Neural cell (in vitro differentiated cells): ENCODE data around the gene KRT7.

ENCODE experiments used
- CTCF ChIP-seq: fragments of 450-650 bp; IDR thresholded peaks from 2 replicates; pipeline ENCODE4 v1.5.1; 2014; ENCODE audit warnings: antibody characterized with exemption, mild to moderate bottlenecking, moderate library complexity; ENCODE audit not compliant: poor library complexity, severe bottlenecking
- EZH2 ChIP-seq: fragments of 200-600, 300-800 bp; shearing (Covaris generic), sonication (generic); IDR thresholded peaks from 2 replicates; pipeline ENCODE4 v1.6.1; 2014; ENCODE audit warnings: antibody characterized with exemption, low read length, borderline replicate concordance, mild to moderate bottlenecking; ENCODE audit not compliant: insufficient read depth, poor library complexity, severe bottlenecking

DNA sequence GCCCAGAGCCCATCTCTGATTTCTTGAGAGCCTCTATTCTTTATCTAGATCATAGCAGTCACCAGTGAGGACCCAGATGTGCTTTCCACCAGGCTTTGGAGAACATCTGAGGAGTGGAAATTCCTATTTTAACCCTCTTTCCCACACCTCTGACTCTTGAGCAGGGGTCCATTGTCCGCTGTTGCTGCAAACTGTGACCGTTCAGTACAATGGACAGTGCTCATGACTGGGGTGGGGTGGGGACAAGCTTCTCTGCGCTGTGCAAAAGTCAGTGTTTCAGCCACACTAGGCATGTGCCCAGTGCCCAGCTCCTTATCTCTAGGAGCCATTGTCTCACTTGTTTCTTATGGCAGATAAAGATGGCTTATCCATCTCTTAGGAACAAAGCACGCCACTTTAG lies 16.9 kb upstream of the KRT7 start:
- TF ChIP-seq CTCF = no peak
- TF ChIP-seq EZH2 = no peak
